IMR-90 (cell line): ENCODE data around the gene TOMM6.

Experiments
- BHLHE40 ChIP-seq: fragments of 150-350 bp; IDR thresholded peaks from 2 replicates; pipeline ENCODE4 v1.6.1; 2016; ENCODE audit warnings: mild to moderate bottlenecking, low read depth, low read length
- SMC3 ChIP-seq: fragments of 150-350 bp; IDR thresholded peaks from 2 replicates; pipeline ENCODE4 v1.6.1; 2016; ENCODE audit warnings: low read depth, mild to moderate bottlenecking, antibody characterized with exemption, low read length, moderate library complexity

DNA sequence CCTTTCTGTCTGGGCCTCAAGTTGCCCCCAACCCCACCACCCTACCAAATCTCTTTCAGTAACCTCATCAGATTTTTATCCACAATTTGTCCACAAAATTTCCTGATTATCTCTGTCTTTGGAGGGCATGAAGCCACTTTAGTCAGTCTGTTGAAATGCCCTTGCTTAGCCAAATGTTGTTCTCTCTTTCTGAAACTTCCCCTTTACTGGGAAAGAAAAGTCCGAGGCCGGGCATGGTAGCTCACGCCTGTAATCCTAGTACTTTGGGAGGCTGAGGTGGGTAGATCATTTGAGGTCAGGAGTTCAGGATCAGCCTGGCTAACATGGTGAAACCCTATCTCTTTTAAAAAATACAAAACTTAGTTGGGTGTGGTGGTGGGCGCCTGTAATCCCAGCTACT, 33.8 kb downstream of the TOMM6 start:
- TF ChIP-seq BHLHE40, result no peak
- TF ChIP-seq SMC3, result no peak
